Posterior vena cava (tissue), 2 donors: ENCODE measurements around the gene UEVLD. TPM values are rescaled to one million over a fixed set of nuclear protein-coding genes. Genes with fewer than 3 reads are reported as not detected.

Source experiments
- DNase-seq: peaks from one replicate; pipeline ENCODE4 v3.0.0-alpha.2; 2020; ENCODE audit warnings: low spot score
- intact Hi-C, 2 donors: fragments of 100-400 bp; cut with DNase I; formaldehyde crosslinking; loops; one replicate each; pipeline versions ENCODE4 v1.14.1 to v1.14.2; 2022 to 2023
- long read RNA-seq, 2 donors: library from polyadenylated mRNA; unstranded; transcript quantifications; one replicate each; pipeline ENCODE4 v2.0.0, GENCODE V29; 2020 to 2021
- total RNA-seq, 2 donors: library from RNA; stranded (reverse); fragmentation: NEBNext Ultra II Directional; extraction: Animal tissue kit (Norgen Biotek cat#: 25700); gene quantifications; one replicate each; pipeline ENCODE4 v1.2.1, GENCODE V29; 2021
- donor health status: DM: yes; HTN: yes; CAD: no.
- donor health status: DM: yes; HTN: yes; CAD: no.

The UEVLD gene
- total RNA-seq: 10 to 100 TPM; 24.9 to 26.8 TPM
- long read RNA-seq, donor 1, full-length matches to known transcripts: 8 of 13 reads
- long read RNA-seq, donor 1, partial matches to known transcripts: 2 of 13 reads
- long read RNA-seq, donor 1, other reads (novel, unspliced or antisense): 3 of 13 reads
- long read RNA-seq, donor 2, full-length matches to known transcripts: 5 of 12 reads
- long read RNA-seq, donor 2, partial matches to known transcripts: 3 of 12 reads
- long read RNA-seq, donor 2, other reads (novel, unspliced or antisense): 4 of 12 reads

DNA sequence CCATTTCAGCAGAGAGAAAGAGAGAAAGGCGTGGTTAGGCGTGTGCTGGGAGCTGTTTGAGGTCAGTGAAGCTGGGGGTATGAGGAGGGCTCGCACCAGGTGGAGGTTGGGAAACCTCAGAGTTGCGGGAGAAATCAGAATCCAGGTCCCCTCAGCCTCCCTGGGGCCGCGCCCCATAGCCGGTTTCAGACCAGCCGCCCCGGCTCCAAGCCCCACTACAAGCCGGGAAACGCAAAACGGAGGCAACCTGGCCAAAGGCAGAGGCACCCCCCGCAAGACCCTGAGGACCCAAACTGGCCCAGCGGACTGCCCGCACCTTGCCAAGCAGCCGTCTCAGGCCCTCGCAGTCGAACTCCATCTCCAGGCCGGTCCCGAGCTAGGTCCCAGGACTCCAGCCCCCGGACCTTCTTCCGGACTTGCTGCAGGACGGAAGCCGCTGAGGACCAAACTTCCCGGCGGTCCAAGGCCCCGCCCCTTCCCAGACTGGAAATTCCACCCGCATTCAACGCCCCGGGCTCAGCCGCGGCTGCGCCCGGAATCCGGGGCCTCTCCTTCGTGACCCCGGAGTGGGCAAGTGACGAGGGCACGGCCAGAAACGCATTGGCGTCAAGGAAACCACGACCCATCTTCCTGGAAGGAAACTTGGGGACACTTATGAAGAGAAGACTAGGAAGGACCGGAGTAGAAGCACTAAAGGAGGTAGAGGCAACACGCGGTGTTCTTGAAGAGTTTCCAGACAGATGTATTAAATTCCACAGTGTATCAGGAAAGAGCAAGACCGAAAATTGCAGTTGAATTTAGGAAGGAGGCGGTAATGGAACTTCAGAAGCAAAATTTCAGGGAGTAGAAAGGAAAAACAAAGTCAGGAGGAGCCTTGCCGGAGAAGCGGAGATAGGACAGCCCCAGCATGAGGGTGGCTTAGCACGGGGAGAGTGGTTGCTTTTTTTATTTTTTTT, at the start of gene UEVLD:
Gene UEVLD (minus strand): TSS at position 438 of the 956 bp plus-strand sequence. CDS start 80 bp downstream, at position 358.
- DNase-seq: peak; percentile 97
- intact Hi-C loops: no loop called here

DNA sequence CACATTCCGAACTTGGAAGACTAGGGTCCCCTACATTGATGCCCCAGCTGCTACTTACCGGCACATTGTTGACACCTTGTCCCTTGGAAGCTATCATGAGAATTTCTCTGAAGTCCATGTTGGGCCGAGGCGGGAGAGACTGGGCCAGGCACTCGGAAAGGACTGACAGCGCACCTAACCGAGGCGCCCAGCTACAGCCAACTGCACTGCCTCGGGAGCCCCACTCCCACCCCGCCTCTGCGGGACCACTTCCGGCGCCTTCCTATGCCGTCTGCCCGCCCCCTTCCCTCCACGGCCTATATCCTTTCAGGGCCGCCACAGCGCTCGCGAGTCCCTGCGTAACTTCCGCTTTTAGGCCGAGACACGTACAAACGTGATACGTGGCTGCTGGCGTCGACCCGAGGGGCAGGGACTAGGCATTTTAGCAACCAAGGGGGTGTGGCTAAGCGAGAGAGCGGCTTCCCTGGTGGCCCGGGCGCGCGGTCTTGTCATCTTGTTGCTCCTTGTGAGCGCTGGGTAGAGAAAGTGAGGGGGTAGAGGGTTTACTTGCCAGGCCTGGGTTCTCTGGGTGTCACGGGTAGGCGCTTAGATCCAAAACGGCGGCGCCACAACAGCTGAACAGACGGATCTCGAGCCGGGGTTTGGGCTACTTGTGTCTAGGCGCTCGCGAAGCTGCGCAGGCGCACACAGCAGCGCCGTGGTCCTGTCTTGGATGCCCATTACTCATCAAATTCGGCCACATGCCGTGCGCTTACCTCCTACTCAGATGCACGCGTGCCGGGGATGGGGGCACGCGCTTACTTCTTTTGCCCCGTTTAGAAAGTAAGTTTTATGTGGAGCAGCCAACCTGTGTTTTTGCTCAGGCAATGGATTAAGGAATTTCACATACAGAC, 45.9 kb upstream of the UEVLD start, which contains the start of gene SPTY2D1:
Gene SPTY2D1 (minus strand): TSS at position 203 of the 893 bp plus-strand sequence. CDS start 85 bp downstream, at position 118.
- intact Hi-C loops: loop anchor here in 1 of 2 donors (5.0 kb wide), 1 partner anchor 63 kb away; the partner anchor contains the start of gene TMEM86A
- peak; percentile 100 for DNase-seq

DNA sequence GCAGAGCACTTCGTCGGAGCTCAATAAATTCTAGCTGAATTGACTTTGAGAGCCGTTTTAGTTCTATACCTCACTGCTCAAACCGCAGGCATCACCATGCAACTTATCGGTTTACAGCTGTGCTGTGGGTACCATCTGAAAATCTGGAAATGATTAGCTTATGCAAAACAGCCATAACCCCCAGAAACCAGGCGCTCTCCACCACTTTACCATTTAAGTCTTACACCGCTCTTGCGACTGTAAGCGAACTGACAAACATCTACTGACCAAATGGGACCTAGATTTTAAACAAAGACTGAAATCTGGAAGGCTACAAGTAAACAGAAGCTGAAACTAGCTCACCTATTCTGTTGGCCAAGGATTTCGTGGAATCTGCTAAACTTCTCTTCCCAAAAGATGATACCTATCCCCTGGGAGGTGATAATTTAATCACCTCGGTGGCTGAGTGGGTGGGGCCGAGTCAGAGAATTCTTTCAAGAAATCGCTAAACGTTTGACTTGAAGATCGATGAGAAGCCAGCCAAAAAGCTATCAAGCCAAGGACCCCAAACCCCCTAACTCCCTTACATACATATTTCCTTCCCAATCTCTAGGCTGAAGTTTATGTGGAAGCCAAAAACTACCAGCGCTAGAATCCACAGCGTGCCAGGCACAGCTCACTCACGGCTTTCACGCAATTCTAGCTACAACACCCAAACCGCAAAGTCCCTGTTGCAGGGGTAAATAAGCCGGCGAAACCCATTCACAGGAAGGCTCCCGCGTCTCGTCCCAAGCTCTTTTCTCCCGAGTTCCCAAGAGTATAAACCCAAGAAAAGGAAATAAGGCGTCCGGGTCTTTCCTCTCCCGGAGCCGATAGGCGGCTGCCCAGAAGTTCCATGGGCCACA, 45.0 kb upstream of the UEVLD start:
- DNase-seq: no peak
- intact Hi-C loops: loop anchor here (2.0 to 5.0 kb wide), 2 partner anchors 43 to 64 kb away; partner anchors contain the start of gene TMEM86A (in 1 of the 2)

DNA sequence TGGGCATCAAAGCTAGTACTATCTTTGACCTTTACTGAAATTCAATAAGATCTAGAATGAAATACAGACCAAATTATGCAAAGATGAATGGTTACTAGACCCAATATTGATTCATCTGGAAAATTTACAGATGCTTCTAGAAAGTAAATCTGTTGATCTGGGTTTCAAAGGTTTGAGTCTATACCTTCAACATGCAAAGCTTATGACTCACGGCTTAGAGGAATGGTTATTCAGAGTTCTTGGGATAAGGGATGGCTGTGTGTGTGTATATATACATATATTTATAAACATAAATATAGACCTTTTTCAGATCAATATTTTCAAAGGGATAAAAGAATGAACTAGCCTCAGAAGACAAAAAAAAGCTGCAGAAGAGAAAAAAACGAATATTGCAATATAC, 44.3 kb upstream of the UEVLD start:
- DNase-seq: no peak
- intact Hi-C loops: loop anchor here (2.0 to 5.0 kb wide), 2 partner anchors 42 to 64 kb away; partner anchors contain the start of gene TMEM86A (in 1 of the 2)

DNA sequence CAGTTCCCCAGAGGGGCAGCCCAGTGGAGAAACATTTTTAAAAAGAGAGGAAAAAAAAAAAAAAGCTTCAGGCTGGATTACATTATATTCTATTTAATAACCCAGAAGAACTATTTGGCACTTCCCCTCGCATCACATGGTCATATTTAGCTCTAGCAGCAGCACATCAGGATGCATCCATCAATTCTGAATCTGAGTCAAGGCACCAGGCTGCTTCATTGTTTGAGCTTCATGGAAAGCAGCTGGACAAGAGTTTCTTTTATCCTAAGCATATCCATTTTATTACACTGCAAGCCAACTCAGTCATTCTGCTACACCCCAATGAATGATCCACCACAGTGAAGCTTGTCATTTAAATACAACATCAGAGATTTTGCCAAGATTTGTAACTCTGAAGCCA, 35.6 kb upstream of the UEVLD start:
- DNase-seq: no peak
- intact Hi-C loops: no loop called here

DNA sequence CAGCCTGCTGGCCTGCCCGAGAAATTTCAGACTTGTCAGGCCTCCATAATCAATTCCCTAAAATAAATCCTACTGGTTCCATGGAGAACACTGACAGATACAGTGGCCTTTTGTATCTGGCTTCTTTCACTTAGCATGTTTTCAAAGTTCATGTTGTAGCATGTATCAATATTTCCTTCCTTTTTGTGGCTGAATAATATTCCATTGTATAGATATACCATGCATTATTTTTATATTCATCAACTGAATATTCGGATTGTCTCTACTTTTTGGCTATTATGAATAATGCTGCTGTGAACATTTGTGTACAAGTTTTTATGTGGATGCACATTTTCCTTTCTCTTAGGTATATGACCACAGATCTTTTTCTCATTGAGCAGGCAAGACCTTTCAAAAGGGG, 35.2 kb upstream of the UEVLD start:
- intact Hi-C loops: no loop called here
- DNase-seq: no peak

DNA sequence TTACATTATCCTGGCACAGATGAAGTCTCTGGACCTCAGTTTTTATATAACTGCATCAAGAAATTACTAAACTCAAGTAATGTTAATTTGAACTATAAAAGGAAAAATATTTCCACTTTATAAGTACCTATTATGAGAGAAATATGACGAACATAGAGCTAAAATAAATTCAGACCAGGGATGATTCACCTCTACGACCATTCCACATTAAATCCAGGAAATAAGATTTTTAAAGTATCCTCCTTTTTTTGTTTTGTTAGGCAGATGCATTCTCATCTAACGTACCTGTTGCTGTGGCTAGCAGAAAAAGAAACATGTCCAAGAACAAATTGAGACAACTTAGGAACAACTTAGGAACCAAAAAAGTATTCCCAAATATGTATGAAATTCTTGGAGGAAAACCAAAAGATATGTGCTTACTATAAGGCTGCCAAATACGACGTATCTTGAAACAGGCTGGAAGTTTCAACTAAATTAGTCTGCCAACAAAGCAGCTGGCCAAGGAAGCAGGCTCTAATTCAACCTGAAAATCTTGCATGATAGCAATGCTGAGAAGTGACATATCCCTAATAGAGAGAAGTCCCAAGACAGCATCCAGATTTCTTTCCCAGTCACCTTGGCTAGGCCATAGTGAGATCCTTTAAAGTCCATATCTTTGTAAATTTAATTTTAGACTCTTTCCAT, 29.9 kb upstream of the UEVLD start:
- intact Hi-C loops: no loop called here
- DNase-seq: no peak

DNA sequence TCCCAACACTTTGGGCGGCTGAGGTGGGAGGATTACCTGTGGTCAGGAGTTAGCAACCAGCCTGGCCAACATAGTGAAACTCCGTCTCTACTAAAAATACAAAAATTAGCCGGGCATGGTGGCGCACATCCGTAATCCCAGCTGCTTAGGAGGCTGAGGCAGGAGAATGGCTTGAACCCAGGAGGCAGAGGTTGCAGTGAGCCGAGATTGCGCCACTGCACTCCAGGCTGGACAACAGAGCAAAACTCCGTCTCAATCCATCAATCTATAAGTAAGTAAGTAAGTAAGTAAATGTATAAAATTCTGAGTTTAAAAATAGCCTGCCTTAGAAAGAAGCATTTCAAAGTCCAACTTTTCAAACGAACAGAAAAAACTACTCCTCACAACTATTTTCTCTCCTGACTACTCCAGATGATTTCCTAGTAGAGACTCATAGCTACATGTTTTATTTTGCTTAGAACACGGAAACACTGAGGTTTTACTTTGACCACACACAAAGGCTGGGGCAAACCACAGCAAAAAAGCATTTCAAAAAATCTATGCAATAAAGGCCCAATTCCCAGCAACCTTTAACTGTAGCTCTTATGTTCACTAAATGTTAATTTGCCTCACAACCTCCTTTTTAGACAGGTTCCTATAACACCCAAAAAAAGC, 29.3 kb upstream of the UEVLD start:
- no peak for DNase-seq
- intact Hi-C loops: no loop called here

DNA sequence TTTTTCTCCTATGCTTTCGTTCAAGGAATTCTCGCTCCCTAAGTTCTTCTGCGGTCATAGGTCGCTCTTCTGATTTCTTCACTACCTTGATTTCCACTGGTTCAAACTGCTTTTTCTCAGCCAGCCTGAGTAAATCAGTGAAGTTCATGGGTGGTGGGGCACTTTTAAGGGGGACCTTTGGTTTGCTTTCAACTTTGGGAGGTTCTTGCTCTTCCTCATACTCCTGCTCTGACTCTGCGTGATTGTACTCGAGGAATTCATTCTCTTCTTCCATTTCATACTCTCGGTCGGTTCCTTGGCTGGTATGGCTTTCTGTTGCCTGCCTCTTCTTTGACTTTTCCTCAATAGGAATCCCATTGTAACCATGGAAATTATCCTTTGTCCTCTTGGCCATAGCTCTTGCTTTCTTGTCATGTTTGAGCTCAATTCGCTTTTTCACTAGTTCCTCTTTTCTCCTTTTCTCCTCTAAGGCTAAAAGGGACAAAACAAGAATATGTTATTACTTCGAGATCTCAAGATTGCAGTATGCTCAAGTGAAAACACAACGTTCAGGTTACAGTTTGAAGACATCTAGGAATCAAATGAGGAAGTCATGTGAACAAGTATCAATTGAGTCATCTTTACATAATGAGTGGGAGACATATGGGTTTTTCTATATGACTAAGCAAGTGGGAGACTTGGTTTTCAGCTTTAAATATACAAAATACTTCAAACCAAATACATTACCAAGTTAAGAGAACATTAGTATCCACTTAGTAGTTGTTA, 27.3 kb upstream of the UEVLD start:
- DNase-seq: no peak

DNA sequence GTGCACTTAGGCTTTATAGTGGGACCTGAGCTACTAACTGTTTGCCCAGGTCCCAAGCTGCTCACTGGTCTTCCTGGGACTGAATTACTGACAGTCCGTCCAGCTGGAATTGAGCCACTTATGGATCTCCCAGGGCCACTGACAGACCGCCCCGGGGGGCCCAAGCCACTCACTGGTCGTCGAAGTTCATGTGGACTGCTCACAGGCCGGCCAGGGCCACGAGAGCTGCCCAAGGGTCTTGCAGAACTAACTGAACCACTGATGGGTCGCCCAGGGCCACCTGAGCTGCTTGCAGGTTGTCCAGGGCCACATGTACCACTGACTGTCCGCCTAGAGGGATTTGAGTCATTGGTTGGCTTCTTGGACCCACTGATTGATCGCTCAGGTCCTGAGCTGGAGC, 26.1 kb upstream of the UEVLD start:
- intact Hi-C loops: no loop called here
- no peak for DNase-seq

More for the DNA sequence above, 27.3 kb upstream of the UEVLD start:
- intact Hi-C loops: no loop called here

DNA sequence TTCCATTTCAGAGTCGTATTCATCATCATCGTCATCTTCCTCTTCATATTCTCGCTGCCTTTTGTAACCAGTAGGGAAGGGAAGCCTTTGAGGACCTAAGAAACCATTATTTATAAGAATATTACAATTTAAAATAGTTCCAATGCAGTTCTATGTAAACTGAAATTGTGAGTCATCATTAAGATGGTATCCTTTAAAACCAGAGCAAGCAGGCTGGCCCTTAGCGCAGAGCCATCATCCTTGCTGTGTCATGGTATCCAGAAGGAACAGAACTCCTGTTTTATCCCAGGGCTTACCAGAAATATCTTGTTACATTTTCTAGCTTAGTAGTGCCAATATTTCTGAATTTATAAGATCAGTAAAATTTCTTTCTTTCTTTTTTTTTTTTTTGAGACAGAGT, 23.9 kb upstream of the UEVLD start:
- DNase-seq: no peak
- intact Hi-C loops: no loop called here

DNA sequence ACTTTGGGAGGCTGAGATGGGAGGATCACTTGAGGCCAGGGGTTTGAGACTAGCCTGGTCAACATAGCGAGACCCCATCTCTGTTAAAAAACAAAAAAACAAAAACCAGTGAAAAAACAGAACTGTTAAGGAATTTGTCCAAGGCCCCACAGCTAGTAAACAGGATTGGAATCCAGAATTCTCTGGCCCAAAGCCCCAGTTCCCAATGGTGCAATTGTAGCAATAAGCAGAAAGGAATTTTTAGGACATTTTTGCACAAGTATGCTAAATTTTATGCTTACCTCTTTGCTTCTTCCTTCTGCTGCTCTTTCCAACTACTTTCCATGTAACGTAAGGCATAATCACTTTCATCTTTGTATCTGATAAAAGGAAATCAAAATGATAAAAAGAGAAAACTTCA, 22.7 kb upstream of the UEVLD start:
- DNase-seq: no peak
- intact Hi-C loops: no loop called here

DNA sequence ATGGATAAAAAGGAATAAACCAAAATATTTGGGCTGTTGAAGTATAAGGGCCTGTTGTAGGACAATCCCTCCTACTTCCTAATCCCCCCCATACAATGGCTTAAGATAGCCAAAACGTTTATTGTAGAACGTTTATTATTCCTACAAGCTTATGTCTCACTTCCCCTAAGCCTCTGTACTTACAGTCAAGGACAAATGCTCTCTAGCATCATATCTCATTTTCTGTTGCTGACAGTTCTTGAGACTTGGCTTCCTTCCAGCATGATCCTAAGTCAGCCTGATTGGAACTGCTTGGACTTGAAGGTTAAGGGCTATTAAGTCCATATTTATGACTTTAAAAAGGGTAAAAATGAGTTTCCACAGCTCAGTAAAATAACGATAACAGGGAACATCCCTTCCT, 19.8 kb upstream of the UEVLD start:
- no peak for DNase-seq
- intact Hi-C loops: loop anchor here in 1 of 2 donors (2.0 kb wide), 1 partner anchor 44 kb away; no protein-coding TSS in a partner anchor

DNA sequence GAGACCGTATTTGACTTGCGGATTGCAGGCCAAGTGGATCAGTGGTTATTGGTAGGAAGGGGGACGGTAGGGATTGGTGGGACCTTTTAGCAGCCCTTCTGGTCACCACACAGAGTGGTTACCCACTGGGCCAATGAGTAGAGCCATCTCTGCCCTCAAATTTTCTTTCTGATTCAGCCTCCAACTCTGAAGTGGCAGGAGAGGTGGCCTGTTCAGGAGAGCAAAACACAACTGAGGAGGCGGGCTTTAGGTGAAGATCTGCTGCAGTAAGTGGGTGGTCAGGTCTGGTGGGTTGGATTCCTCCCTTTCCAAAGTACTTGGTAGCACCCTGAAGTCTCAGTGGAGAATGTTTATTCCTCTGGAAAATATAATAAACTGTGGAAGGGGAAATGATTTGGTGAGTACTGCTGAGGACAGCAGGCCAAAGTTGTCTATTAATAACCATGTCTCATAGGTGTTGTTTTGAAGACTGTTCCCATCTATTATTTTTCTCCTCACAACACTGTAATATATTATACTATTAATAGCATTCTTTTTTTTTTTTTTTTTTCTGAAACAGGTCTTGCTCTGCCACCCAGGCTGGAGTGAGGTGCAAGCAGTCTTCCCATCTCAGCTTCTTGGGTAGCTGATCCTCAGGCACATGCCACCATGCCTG, 12.5 kb upstream of the UEVLD start:
- no peak for DNase-seq
- intact Hi-C loops: no loop called here

DNA sequence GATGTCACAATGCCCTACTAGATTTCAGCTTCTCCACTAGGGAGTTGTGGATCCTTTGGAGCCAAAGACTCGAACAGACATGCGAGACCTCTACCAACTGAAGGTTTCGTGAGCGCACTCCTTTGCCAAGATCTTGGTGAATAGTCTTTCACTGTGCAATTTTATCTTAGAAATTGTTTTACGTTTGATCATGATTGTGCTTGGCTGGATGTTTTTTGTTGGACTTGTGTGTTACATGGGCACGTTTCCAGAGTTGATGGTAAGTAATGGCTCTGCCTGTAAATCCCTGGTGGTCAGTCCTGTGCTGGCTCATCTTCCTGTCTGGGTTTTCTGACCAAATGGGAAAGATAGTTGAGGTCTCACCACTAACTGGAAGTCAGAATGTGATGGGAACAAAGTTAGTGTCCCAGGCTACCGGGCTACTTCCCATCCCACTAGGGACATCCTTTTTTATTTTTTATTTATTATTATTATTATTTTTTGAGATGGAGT, 11.3 kb upstream of the UEVLD start, which contains the start of gene MISFA:
Gene MISFA (plus strand): TSS at position 51 of the 492 bp plus-strand sequence. CDS start 140 bp downstream, at position 191.
- DNase-seq: no peak
- intact Hi-C loops: no loop called here
